NCI-H1694 treated with DMSO at 0.1 percent for 48 hours (cell line): ENCODE measurements around the gene C3orf52.

Source experiments
- DNase-seq: peaks from one replicate; lab custom pipeline; 2025; lab: John Stamatoyannopoulos, UW

Gene C3orf52

GRCh38 chr3:112086875-112087524 lies 811 bp downstream of the C3orf52 start:
- no peak for DNase-seq

GRCh38 chr3:112087746-112088145 lies 1.6 kb downstream of the C3orf52 start:
- no peak for DNase-seq

GRCh38 chr3:112088944-112089343 lies 2.8 kb downstream of the C3orf52 start:
- no peak for DNase-seq

- DNase-seq, result no peak
Observed at GRCh38 chr3:112089956-112090886, 4.0 kb downstream of the C3orf52 start.

GRCh38 chr3:112090887-112091586 lies 4.8 kb downstream of the C3orf52 start:
- DNase-seq, result no peak

GRCh38 chr3:112092496-112093179 lies 6.4 kb downstream of the C3orf52 start:
- DNase-seq, result no peak

GRCh38 chr3:112093180-112093522 lies 7.0 kb downstream of the C3orf52 start:
- DNase-seq, result no peak

GRCh38 chr3:112095731-112096130 lies 9.5 kb downstream of the C3orf52 start:
- no peak for DNase-seq

GRCh38 chr3:112096176-112096575 lies 10.0 kb downstream of the C3orf52 start:
- DNase-seq, result no peak

- DNase-seq, result no peak
Observed at GRCh38 chr3:112097378-112097777, 11.2 kb downstream of the C3orf52 start.

- DNase-seq, result no peak
Observed at GRCh38 chr3:112101916-112102315, 15.7 kb downstream of the C3orf52 start.

- no peak for DNase-seq
Observed at GRCh38 chr3:112104774-112105173, 18.6 kb downstream of the C3orf52 start.

- DNase-seq, result no peak
Observed at GRCh38 chr3:112109322-112109721, 23.1 kb downstream of the C3orf52 start.

- peak; percentile 40 for DNase-seq
Observed at GRCh38 chr3:112111785-112112402, 25.7 kb downstream of the C3orf52 start.

- no peak for DNase-seq
Observed at GRCh38 chr3:112114576-112115160, 28.5 kb downstream of the C3orf52 start.

GRCh38 chr3:112115161-112115739 lies 29.1 kb downstream of the C3orf52 start:
- no peak for DNase-seq

GRCh38 chr3:112115806-112116383 lies 29.7 kb downstream of the C3orf52 start:
- no peak for DNase-seq

- no peak for DNase-seq
Observed at GRCh38 chr3:112116748-112117186, 30.6 kb downstream of the C3orf52 start.

GRCh38 chr3:112117415-112117814 lies 31.2 kb downstream of the C3orf52 start:
- no peak for DNase-seq

GRCh38 chr3:112117841-112118571 lies 31.8 kb downstream of the C3orf52 start:
- no peak for DNase-seq
